ENCODE results near the gene BEND6. TPM values are rescaled to one million over a fixed set of nuclear protein-coding genes. Genes with fewer than 3 reads are reported as not detected.

BEND6 gene
- total RNA-seq, 1 donor from 2014 or later: not detected

GRCh38 chr6:56951049-56951831, 3.7 kb upstream of the BEND6 start:
- no peak for DNase-seq
- Mint-ChIP-seq H3K4me1 (peaks cover 15% of the 10 kb centered on the region), H3K27ac (no peak overlapping the region), H3K27me3 (peaks cover 53% of the 10 kb centered on the region), H3K36me3 (ENCODE audit: low read depth) (no peaks in the 10 kb centered on the region), H3K4me3 (no peak overlapping the region), H3K9me3 (no peaks in the 10 kb centered on the region)
- intact Hi-C loops (cut with micrococcal nuclease): no loop called here

- no peaks in the 10 kb centered on the region for H3K9me3 Mint-ChIP-seq
- H3K27me3 Mint-ChIP-seq: peaks cover 63% of the 10 kb centered on the region
- peak overlapping the region; percentile 78 for H3K27ac Mint-ChIP-seq
- peak overlapping the region; percentile 90 for H3K4me3 Mint-ChIP-seq
- DNase-seq: peak; percentile 62
- H3K4me1 Mint-ChIP-seq: peaks cover 15% of the 10 kb centered on the region
- no peaks in the 10 kb centered on the region for H3K36me3 Mint-ChIP-seq (ENCODE audit: low read depth)
- intact Hi-C loops (cut with micrococcal nuclease): no loop called here
Measured at GRCh38 chr6:56953597-56954402, 1.1 kb upstream of the BEND6 start.

DNA sequence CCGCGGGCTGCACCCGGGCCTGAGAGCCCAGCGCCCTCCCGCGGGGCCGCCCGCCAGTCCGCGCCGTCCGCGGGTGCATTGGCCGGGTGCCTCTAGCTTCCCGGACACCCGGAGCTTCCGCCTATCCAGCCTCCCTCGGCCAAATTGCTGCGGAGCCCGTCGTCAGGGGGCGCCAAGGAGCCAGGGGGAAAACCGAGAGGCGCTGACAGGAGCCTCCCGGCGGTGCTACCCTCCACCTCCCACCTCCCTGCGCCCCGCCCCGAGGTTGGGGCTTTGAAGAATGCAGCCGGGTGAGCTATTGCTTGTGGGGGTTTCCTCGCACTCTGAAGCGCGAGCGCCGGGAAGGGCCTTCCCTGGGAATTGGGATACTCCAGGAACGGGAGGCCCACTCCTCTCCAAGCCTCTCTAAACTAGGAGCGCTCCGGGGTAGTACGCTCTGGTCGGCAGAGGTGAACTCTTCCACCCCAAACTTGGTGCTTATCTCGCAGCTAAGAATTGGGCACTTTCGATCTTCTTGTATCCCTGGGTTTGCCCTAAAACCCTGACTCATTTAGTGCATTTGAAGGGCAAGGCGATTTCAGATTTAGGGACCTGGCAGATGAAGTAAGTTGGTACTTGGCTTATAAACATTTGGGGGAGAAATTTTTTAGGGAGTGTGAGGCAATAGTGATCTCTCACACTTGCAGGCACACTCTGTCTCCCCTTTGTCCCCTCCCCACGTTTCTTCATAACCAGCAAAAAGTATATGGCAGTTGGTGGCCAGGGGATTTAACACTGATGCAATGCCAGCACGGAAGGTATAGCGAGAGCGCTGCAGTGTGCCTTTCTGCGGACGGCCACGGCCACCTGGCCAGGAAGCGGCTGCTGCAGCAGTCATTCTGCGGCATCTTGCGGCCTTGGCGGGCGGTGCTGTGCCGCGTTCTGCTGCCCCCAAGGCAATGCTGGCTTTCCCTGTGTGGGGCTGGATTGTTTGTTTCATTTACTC, 556 bp downstream of the BEND6 start:
- Mint-ChIP-seq H3K27ac (peak overlapping the region; percentile 17), H3K4me1 (peaks cover 15% of the 10 kb centered on the region), H3K27me3 (peaks cover 62% of the 10 kb centered on the region), H3K9me3 (no peaks in the 10 kb centered on the region), H3K4me3 (peak overlapping the region; percentile 86), H3K36me3 (ENCODE audit: low read depth) (no peaks in the 10 kb centered on the region)
- intact Hi-C loops (cut with micrococcal nuclease): loop anchor here (1.0 to 5.0 kb wide), 7 partner anchors 53 to 361 kb away; partner anchors contain the start of genes BAG2, KIAA1586 and RAB23
- DNase-seq: peak; percentile 90

GRCh38 chr6:56956491-56956890, 1.6 kb downstream of the BEND6 start:
- Mint-ChIP-seq H3K27me3 (peaks cover 65% of the 10 kb centered on the region), H3K4me3 (no peak overlapping the region), H3K9me3 (no peaks in the 10 kb centered on the region), H3K4me1 (peaks cover 15% of the 10 kb centered on the region), H3K36me3 (ENCODE audit: low read depth) (no peaks in the 10 kb centered on the region), H3K27ac (no peak overlapping the region)
- intact Hi-C loops (cut with micrococcal nuclease): loop anchor here (5.0 kb wide), 6 partner anchors 54 to 266 kb away; partner anchors contain the start of genes BAG2, KIAA1586 and RAB23
- DNase-seq: no peak

DNA sequence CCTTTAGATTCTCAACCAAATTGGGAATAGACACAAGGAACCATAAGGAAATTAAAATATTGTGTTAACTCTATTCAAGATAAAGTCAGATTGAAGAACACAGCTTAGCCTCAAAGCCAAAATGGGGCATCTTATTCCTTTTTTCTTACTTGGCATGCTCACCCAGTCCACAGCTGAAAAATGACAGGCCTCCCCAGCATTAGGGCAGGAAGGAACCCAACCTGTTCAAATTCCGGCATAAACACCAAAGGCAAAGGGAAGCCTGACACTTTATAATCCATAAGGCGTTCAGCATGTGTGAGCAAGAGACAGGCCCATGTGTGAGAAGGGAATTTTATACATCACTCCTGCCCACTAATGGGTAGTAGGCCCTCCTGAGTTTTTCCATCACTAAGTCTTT, 2.9 kb downstream of the BEND6 start:
- Mint-ChIP-seq H3K4me1 (peaks cover 15% of the 10 kb centered on the region), H3K9me3 (no peaks in the 10 kb centered on the region), H3K27me3 (peaks cover 61% of the 10 kb centered on the region), H3K27ac (no peak overlapping the region), H3K36me3 (ENCODE audit: low read depth) (no peaks in the 10 kb centered on the region), H3K4me3 (no peak overlapping the region)
- no peak for DNase-seq
- intact Hi-C loops (cut with micrococcal nuclease): loop anchor here (5.0 kb wide), 6 partner anchors 56 to 264 kb away; partner anchors contain the start of genes BAG2, KIAA1586 and RAB23

- no peak for DNase-seq
- Mint-ChIP-seq H3K9me3 (no peaks in the 10 kb centered on the region), H3K4me1 (peaks cover 15% of the 10 kb centered on the region), H3K4me3 (no peak overlapping the region), H3K27me3 (peaks cover 54% of the 10 kb centered on the region), H3K36me3 (ENCODE audit: low read depth) (no peaks in the 10 kb centered on the region), H3K27ac (no peak overlapping the region)
- intact Hi-C loops (cut with micrococcal nuclease): loop anchor here (5.0 kb wide), 6 partner anchors 56 to 264 kb away; partner anchors contain the start of genes BAG2, KIAA1586 and RAB23
Measured at GRCh38 chr6:56958481-56958880, 3.6 kb downstream of the BEND6 start.

- no peak for DNase-seq
- H3K4me1 Mint-ChIP-seq: peaks cover 11% of the 10 kb centered on the region
- intact Hi-C loops (cut with micrococcal nuclease): loop anchor here (5.0 kb wide), 6 partner anchors 57 to 263 kb away; partner anchors contain the start of genes BAG2, KIAA1586 and RAB23
- peaks cover 48% of the 10 kb centered on the region for H3K27me3 Mint-ChIP-seq
- no peaks in the 10 kb centered on the region for H3K36me3 Mint-ChIP-seq (ENCODE audit: low read depth)
- no peaks in the 10 kb centered on the region for H3K9me3 Mint-ChIP-seq
- H3K4me3 Mint-ChIP-seq: no peak overlapping the region
- H3K27ac Mint-ChIP-seq: no peak overlapping the region
Measured at GRCh38 chr6:56959094-56959493, 4.2 kb downstream of the BEND6 start.

- Mint-ChIP-seq H3K36me3 (ENCODE audit: low read depth) (no peaks in the 10 kb centered on the region), H3K4me1 (peaks cover 8% of the 10 kb centered on the region), H3K27me3 (peaks cover 45% of the 10 kb centered on the region), H3K9me3 (no peaks in the 10 kb centered on the region), H3K4me3 (no peak overlapping the region), H3K27ac (no peak overlapping the region)
- no peak for DNase-seq
- intact Hi-C loops (cut with micrococcal nuclease): loop anchor here (5.0 kb wide), 6 partner anchors 58 to 262 kb away; partner anchors contain the start of genes BAG2, KIAA1586 and RAB23
Measured at GRCh38 chr6:56959938-56960337, 5.0 kb downstream of the BEND6 start.

DNA sequence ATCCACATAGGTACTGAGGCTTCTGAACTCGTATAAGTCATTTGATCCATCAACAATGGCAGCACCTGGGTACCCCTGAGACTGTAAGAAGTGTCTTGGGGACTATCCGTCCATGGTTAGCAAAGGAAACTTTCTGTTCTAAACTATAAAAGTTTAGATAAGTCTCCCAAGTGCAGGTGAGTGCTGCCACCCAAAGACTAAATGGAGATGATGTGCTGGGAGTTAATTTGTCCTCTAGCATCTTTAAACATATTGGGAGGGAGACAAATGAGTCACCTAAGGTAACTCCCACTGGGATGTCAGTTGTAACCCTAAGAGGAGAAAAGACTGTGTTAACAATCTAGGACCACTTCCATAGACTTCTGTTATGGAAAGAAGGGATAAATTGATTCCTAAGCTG, 6.2 kb downstream of the BEND6 start:
- Mint-ChIP-seq H3K4me1 (no peaks in the 10 kb centered on the region), H3K4me3 (no peak overlapping the region), H3K9me3 (no peaks in the 10 kb centered on the region), H3K27ac (no peak overlapping the region), H3K36me3 (ENCODE audit: low read depth) (no peaks in the 10 kb centered on the region), H3K27me3 (peaks cover 40% of the 10 kb centered on the region)
- intact Hi-C loops (cut with micrococcal nuclease): no loop called here
- no peak for DNase-seq

- Mint-ChIP-seq H3K36me3 (ENCODE audit: low read depth) (no peaks in the 10 kb centered on the region), H3K27me3 (peaks cover 30% of the 10 kb centered on the region), H3K27ac (no peak overlapping the region), H3K9me3 (no peaks in the 10 kb centered on the region), H3K4me3 (no peak overlapping the region), H3K4me1 (no peaks in the 10 kb centered on the region)
- intact Hi-C loops (cut with micrococcal nuclease): no loop called here
- no peak for DNase-seq
Measured at GRCh38 chr6:56962441-56962840, 7.5 kb downstream of the BEND6 start.

- Mint-ChIP-seq H3K27ac (no peak overlapping the region), H3K4me3 (no peak overlapping the region), H3K9me3 (no peaks in the 10 kb centered on the region), H3K4me1 (no peaks in the 10 kb centered on the region), H3K36me3 (ENCODE audit: low read depth) (no peaks in the 10 kb centered on the region), H3K27me3 (peaks cover 26% of the 10 kb centered on the region)
- intact Hi-C loops (cut with micrococcal nuclease): no loop called here
- no peak for DNase-seq
Measured at GRCh38 chr6:56963043-56963442, 8.1 kb downstream of the BEND6 start.

GRCh38 chr6:56963793-56964192, 8.9 kb downstream of the BEND6 start:
- Mint-ChIP-seq H3K27me3 (peaks cover 19% of the 10 kb centered on the region), H3K36me3 (ENCODE audit: low read depth) (no peaks in the 10 kb centered on the region), H3K27ac (no peak overlapping the region), H3K9me3 (no peaks in the 10 kb centered on the region), H3K4me1 (no peaks in the 10 kb centered on the region), H3K4me3 (no peak overlapping the region)
- intact Hi-C loops (cut with micrococcal nuclease): no loop called here
- DNase-seq: no peak

DNA sequence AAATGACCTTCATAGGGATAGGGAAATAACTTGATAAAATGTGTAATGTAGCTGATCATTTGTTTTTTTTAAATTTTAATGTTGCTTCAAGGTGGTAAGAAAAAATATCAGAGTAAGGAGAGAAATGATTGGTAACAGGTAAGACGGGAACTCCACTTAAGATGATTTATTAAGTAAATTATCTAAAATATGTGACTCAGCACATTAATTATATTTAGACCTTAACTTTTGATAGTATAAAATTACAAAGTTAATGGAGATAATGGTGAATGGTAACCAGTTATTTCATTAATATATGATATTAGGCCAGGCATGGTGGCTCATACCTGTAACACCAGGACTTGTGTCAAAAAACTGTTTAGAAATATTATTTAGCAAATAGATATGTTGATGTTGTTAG, 10.2 kb downstream of the BEND6 start:
- no peak overlapping the region for H3K4me3 Mint-ChIP-seq
- H3K27ac Mint-ChIP-seq: no peak overlapping the region
- no peak for DNase-seq
- peaks cover 14% of the 10 kb centered on the region for H3K27me3 Mint-ChIP-seq
- no peaks in the 10 kb centered on the region for H3K36me3 Mint-ChIP-seq (ENCODE audit: low read depth)
- H3K9me3 Mint-ChIP-seq: no peaks in the 10 kb centered on the region
- no peaks in the 10 kb centered on the region for H3K4me1 Mint-ChIP-seq
- intact Hi-C loops (cut with micrococcal nuclease): no loop called here

All from activated CD4-positive, alpha-beta T cell treated with anti-CD3 and anti-CD28 coated beads, Interleukin-2, amount 10 ng/mL, durations not matched to agents 24 days and 14 days (primary cell).